ENCODE results near the gene RAB34.

Gene RAB34

GRCh38 chr17:28689011-28689410 is 28.7 kb downstream of the RAB34 start:
- no peak for TF ChIP-seq PPARA (CRISPR knock-in tag; IDR thresholded peaks at IDR 0.05; ENCODE audit: borderline replicate concordance)
- TF ChIP-seq OSR1 (CRISPR knock-in tag; IDR thresholded peaks at IDR 0.05), result no peak
- TF ChIP-seq TCF4 (CRISPR knock-in tag; IDR thresholded peaks at IDR 0.05; ENCODE audit: borderline replicate concordance), result no peak
- no peak for TF ChIP-seq ESRRG (CRISPR knock-in tag; IDR thresholded peaks at IDR 0.05)
- TF ChIP-seq ARNTL (CRISPR knock-in tag; IDR thresholded peaks at IDR 0.05; ENCODE audit: borderline replicate concordance, low read depth), result no peak
- no peak for TF ChIP-seq ZNF565 (CRISPR knock-in tag; conservative IDR thresholded peaks at IDR 0.05; ENCODE audit: low read depth)
- TF ChIP-seq GLIS3 (CRISPR knock-in tag; IDR thresholded peaks at IDR 0.05), result no peak
- no peak for ATAC-seq

GRCh38 chr17:28688481-28688880 is 29.2 kb downstream of the RAB34 start:
- no peak for ATAC-seq
- TF ChIP-seq CREB5 (CRISPR knock-in tag; IDR thresholded peaks at IDR 0.05; ENCODE audit: low read depth) (no peak), ZNF70 (CRISPR knock-in tag; IDR thresholded peaks at IDR 0.05) (no peak), CSDC2 (CRISPR knock-in tag; IDR thresholded peaks at IDR 0.05) (no peak), PPARA (CRISPR knock-in tag; IDR thresholded peaks at IDR 0.05; ENCODE audit: borderline replicate concordance) (no peak), RARB (CRISPR knock-in tag; IDR thresholded peaks at IDR 0.05) (no peak), ZNF565 (CRISPR knock-in tag; conservative IDR thresholded peaks at IDR 0.05; ENCODE audit: low read depth) (no peak), ESRRG (CRISPR knock-in tag; IDR thresholded peaks at IDR 0.05) (no peak), ARNTL (CRISPR knock-in tag; IDR thresholded peaks at IDR 0.05; ENCODE audit: borderline replicate concordance, low read depth) (no peak)

GRCh38 chr17:28686296-28686695 is 31.4 kb downstream of the RAB34 start:
- no peak for ATAC-seq

GRCh38 chr17:28685366-28685765 is 32.3 kb downstream of the RAB34 start:
- no peak for ATAC-seq
- TF ChIP-seq BACH2 (CRISPR knock-in tag; IDR thresholded peaks at IDR 0.05; ENCODE audit: borderline replicate concordance) (no peak), PATZ1 (CRISPR knock-in tag; IDR thresholded peaks at IDR 0.05; ENCODE audit: borderline replicate concordance) (no peak), CSDC2 (CRISPR knock-in tag; IDR thresholded peaks at IDR 0.05) (no peak), TOX (CRISPR knock-in tag; IDR thresholded peaks at IDR 0.05; ENCODE audit: borderline replicate concordance) (no peak), GLIS3 (CRISPR knock-in tag; IDR thresholded peaks at IDR 0.05) (no peak), TCF4 (CRISPR knock-in tag; IDR thresholded peaks at IDR 0.05; ENCODE audit: borderline replicate concordance) (no peak)

More at GRCh38 chr17:28686296-28686695, 31.4 kb downstream of the RAB34 start:
- TF ChIP-seq ZNF70 (CRISPR knock-in tag; IDR thresholded peaks at IDR 0.05), result no peak
- no peak for TF ChIP-seq GLIS3 (CRISPR knock-in tag; IDR thresholded peaks at IDR 0.05)
- TF ChIP-seq BACH2 (CRISPR knock-in tag; IDR thresholded peaks at IDR 0.05; ENCODE audit: borderline replicate concordance), result no peak
- no peak for TF ChIP-seq OSR1 (CRISPR knock-in tag; IDR thresholded peaks at IDR 0.05)
- no peak for TF ChIP-seq CSDC2 (CRISPR knock-in tag; IDR thresholded peaks at IDR 0.05)
- no peak for TF ChIP-seq ZFP3 (CRISPR knock-in tag; IDR thresholded peaks at IDR 0.05)
- TF ChIP-seq ESRRG (CRISPR knock-in tag; IDR thresholded peaks at IDR 0.05), result no peak
- TF ChIP-seq CSRNP3 (CRISPR knock-in tag; IDR thresholded peaks at IDR 0.05), result no peak

GRCh38 chr17:28684963-28685362 is 32.7 kb downstream of the RAB34 start:
- peak; percentile 49; the same call in 2 of the 3 replicates for ATAC-seq
- TF ChIP-seq PATZ1 (CRISPR knock-in tag; IDR thresholded peaks at IDR 0.05; ENCODE audit: borderline replicate concordance) (no peak), ZNF8 (CRISPR knock-in tag; IDR thresholded peaks at IDR 0.05) (no peak), ZNF70 (CRISPR knock-in tag; IDR thresholded peaks at IDR 0.05) (no peak), RARB (CRISPR knock-in tag; IDR thresholded peaks at IDR 0.05) (no peak), CREB5 (CRISPR knock-in tag; IDR thresholded peaks at IDR 0.05; ENCODE audit: low read depth) (no peak), ZC3H10 (CRISPR knock-in tag; IDR thresholded peaks at IDR 0.05) (no peak), TSHZ2 (CRISPR knock-in tag; IDR thresholded peaks at IDR 0.05) (no peak), TCF4 (CRISPR knock-in tag; IDR thresholded peaks at IDR 0.05; ENCODE audit: borderline replicate concordance) (no peak), TOX (CRISPR knock-in tag; IDR thresholded peaks at IDR 0.05; ENCODE audit: borderline replicate concordance) (no peak)

All from SK-N-SH treated with all-trans-retinoic acid at 6 μM for 48 hours (cell line).